GM18868 (cell line): ENCODE data around the gene MCC.

ENCODE experiments used
- ATAC-seq: cut with Tn5 transposase; IDR thresholded peaks from one replicate; pipeline ENCODE4 v1.9.1; 2021; ENCODE audit warnings: mild to moderate bottlenecking, moderate library complexity; ENCODE audit not compliant: unreplicated experiment

The MCC gene

GRCh38 chr5:113253037-113253436 lies 235.2 kb downstream of the MCC start:
- no peak for ATAC-seq

- ATAC-seq, result no peak
Observed at GRCh38 chr5:113252066-113252465, 236.2 kb downstream of the MCC start.

- no peak for ATAC-seq
Observed at GRCh38 chr5:113250341-113250953, 237.8 kb downstream of the MCC start.

GRCh38 chr5:113249206-113249605 lies 239.0 kb downstream of the MCC start:
- no peak for ATAC-seq

- no peak for ATAC-seq
Observed at GRCh38 chr5:113246361-113246870, 241.8 kb downstream of the MCC start.

- no peak for ATAC-seq
Observed at GRCh38 chr5:113245427-113246225, 242.6 kb downstream of the MCC start.

- no peak for ATAC-seq
Observed at GRCh38 chr5:113244966-113245365, 243.3 kb downstream of the MCC start.

- ATAC-seq, result no peak
Observed at GRCh38 chr5:113243349-113243664, 244.9 kb downstream of the MCC start.

- ATAC-seq, result no peak
Observed at GRCh38 chr5:113242481-113243348, 245.5 kb downstream of the MCC start.

- no peak for ATAC-seq
Observed at GRCh38 chr5:113240951-113241726, 247.1 kb downstream of the MCC start.

GRCh38 chr5:113240032-113240431 lies 248.2 kb downstream of the MCC start:
- no peak for ATAC-seq

- ATAC-seq, result no peak
Observed at GRCh38 chr5:113237893-113238292, 250.4 kb downstream of the MCC start.

- ATAC-seq, result no peak
Observed at GRCh38 chr5:113236536-113237288, 251.5 kb downstream of the MCC start.

- no peak for ATAC-seq
Observed at GRCh38 chr5:113235884-113236283, 252.4 kb downstream of the MCC start.

- no peak for ATAC-seq
Observed at GRCh38 chr5:113234546-113234945, 253.7 kb downstream of the MCC start.

GRCh38 chr5:113233606-113234005 lies 254.6 kb downstream of the MCC start:
- ATAC-seq, result no peak

- no peak for ATAC-seq
Observed at GRCh38 chr5:113232667-113233066, 255.6 kb downstream of the MCC start.

- ATAC-seq, result no peak
Observed at GRCh38 chr5:113232221-113232620, 256.0 kb downstream of the MCC start.

GRCh38 chr5:113231653-113232000 lies 256.6 kb downstream of the MCC start:
- ATAC-seq, result no peak
